Measurements from ENCODE around the gene RPA1. TPM values are rescaled to one million over a fixed set of nuclear protein-coding genes. Genes with fewer than 3 reads are reported as not detected.

Gene RPA1
- total and polyA plus RNA-seq, 4 donors: 9.2 to 29.5 (median 11.9) TPM

GRCh38 chr17:1783271-1783670 lies 46.5 kb upstream of the RPA1 start (continued):
- TF ChIP-seq ZBTB33 (IDR thresholded peaks at IDR 0.05) (no peak), FOXA2 (IDR thresholded peaks at IDR 0.05) (no peak)

- peak overlapping the region; percentile 77 to 83 for H3K27ac ChIP-seq (ENCODE audit: low read depth in 1 of 2, low read length in 2 of 2)
- peak; percentile 57 for DNase-seq (ENCODE audit: low spot score)
- H3K9ac ChIP-seq (ENCODE audit: low read depth in 1 of 2, low read length in 2 of 2): peak overlapping the region; percentile 56 to 79
- 58% methylated on average over 16 of the region's 16 CpGs for WGBS
- TF ChIP-seq ZBTB33 (IDR thresholded peaks at IDR 0.05): no peak
- no peak for TF ChIP-seq FOXA1 (IDR thresholded peaks at IDR 0.05)
- peak; percentile 35 for TF ChIP-seq REST (IDR thresholded peaks at IDR 0.05)
- peak; percentile 52 for TF ChIP-seq MAX (IDR thresholded peaks at IDR 0.05)
- peak; percentile 27 for TF ChIP-seq YY1 (IDR thresholded peaks at IDR 0.05)
- TF ChIP-seq HNF4G (IDR thresholded peaks at IDR 0.05): peak; percentile 5
- TF ChIP-seq CTCF (IDR thresholded peaks at IDR 0.05; ENCODE audit: low read depth, low read length, missing input control): peak; percentile 80
- no peak for TF ChIP-seq FOXA2 (IDR thresholded peaks at IDR 0.05)
- peak; percentile 61 to 72 for TF ChIP-seq RXRA (IDR thresholded peaks at IDR 0.05)
- TF ChIP-seq EGR1 (IDR thresholded peaks at IDR 0.05; ENCODE audit: low read depth in 2 of 2): no peak
- TF ChIP-seq RAD21 (IDR thresholded peaks at IDR 0.05): peak; percentile 95
- TF ChIP-seq ATF3 (IDR thresholded peaks at IDR 0.05): peak; percentile 48
- peak in 1 of 2 donors; percentile 68 for TF ChIP-seq GABPA (IDR thresholded peaks at IDR 0.05 in 1 of 2, conservative IDR thresholded peaks at IDR 0.05 in 1 of 2)
- no peak for TF ChIP-seq TAF1 (conservative IDR thresholded peaks at IDR 0.05)
- peak; percentile 42 to 44 for TF ChIP-seq HNF4A (conservative IDR thresholded peaks at IDR 0.05)
- peak; percentile 66 for TF ChIP-seq SP1 (IDR thresholded peaks at IDR 0.05)
- TF ChIP-seq NR2F2 (IDR thresholded peaks at IDR 0.05): peak; percentile 76
- TF ChIP-seq JUND (IDR thresholded peaks at IDR 0.05): peak; percentile 36 to 67
- no peak overlapping the region for H3K4me3 ChIP-seq (ENCODE audit: low read depth in 1 of 3, low read length in 3 of 3)
- no peaks in the 10 kb centered on the region for H3K27me3 ChIP-seq (ENCODE audit: control insufficient read depth in 4 of 4, insufficient read depth in 4 of 4, low read length in 3 of 4)
- no peaks in the 10 kb centered on the region for H3K9me3 ChIP-seq (ENCODE audit: control insufficient read depth in 4 of 4, low read length in 3 of 4)
- H3K36me3 ChIP-seq (ENCODE audit: control insufficient read depth in 4 of 4, insufficient read depth in 3 of 4, low read depth in 1 of 4, low read length in 3 of 4): peaks cover 1 to 14% (median 8%) of the 10 kb centered on the region in 4 donors
- H3K4me1 ChIP-seq (ENCODE audit: control insufficient read depth in 4 of 4, insufficient read depth in 4 of 4, low read length in 3 of 4): peaks cover 0 to 26% (median 12%) of the 10 kb centered on the region in 4 donors
These were observed 45.8 kb upstream of the RPA1 start for GRCh38 chr17:1783834-1784611.
